ENCODE results near the gene SKAP2.

SKAP2 gene

GRCh38 chr7:26705567-26705966 lies 158.8 kb downstream of the SKAP2 start:
- DNase-seq (ENCODE audit: low read depth), result peak; percentile 96
- TF ChIP-seq CTCF (conservative IDR thresholded peaks at IDR 0.05; ENCODE audit: low read length), result no peak
- no peak overlapping the region for H3K4me3 ChIP-seq (ENCODE audit: low read length)

GRCh38 chr7:26704786-26705185 lies 159.6 kb downstream of the SKAP2 start:
- H3K4me3 ChIP-seq (ENCODE audit: low read length), result no peak overlapping the region
- no peak for TF ChIP-seq CTCF (conservative IDR thresholded peaks at IDR 0.05; ENCODE audit: low read length)
- peak; percentile 20 for DNase-seq (ENCODE audit: low read depth)

- no peak overlapping the region for H3K4me3 ChIP-seq (ENCODE audit: low read length)
- TF ChIP-seq CTCF (conservative IDR thresholded peaks at IDR 0.05; ENCODE audit: low read length), result no peak
- DNase-seq (ENCODE audit: low read depth), result no peak
These were observed 160.4 kb downstream of the SKAP2 start for GRCh38 chr7:26704036-26704435.

GRCh38 chr7:26700893-26701292 lies 163.5 kb downstream of the SKAP2 start:
- TF ChIP-seq CTCF (conservative IDR thresholded peaks at IDR 0.05; ENCODE audit: low read length), result no peak
- DNase-seq (ENCODE audit: low read depth), result no peak
- H3K4me3 ChIP-seq (ENCODE audit: low read length), result no peak overlapping the region

GRCh38 chr7:26700386-26700785 lies 164.0 kb downstream of the SKAP2 start:
- H3K4me3 ChIP-seq (ENCODE audit: low read length), result no peak overlapping the region

GRCh38 chr7:26699766-26700165 lies 164.6 kb downstream of the SKAP2 start:
- TF ChIP-seq CTCF (conservative IDR thresholded peaks at IDR 0.05; ENCODE audit: low read length), result no peak
- no peak for DNase-seq (ENCODE audit: low read depth)
- no peak overlapping the region for H3K4me3 ChIP-seq (ENCODE audit: low read length)

More at GRCh38 chr7:26700386-26700785, 164.0 kb downstream of the SKAP2 start:
- no peak for DNase-seq (ENCODE audit: low read depth)
- TF ChIP-seq CTCF (conservative IDR thresholded peaks at IDR 0.05; ENCODE audit: low read length), result no peak

GRCh38 chr7:26698806-26699205 lies 165.6 kb downstream of the SKAP2 start:
- H3K4me3 ChIP-seq (ENCODE audit: low read length), result no peak overlapping the region
- DNase-seq (ENCODE audit: low read depth), result no peak
- TF ChIP-seq CTCF (conservative IDR thresholded peaks at IDR 0.05; ENCODE audit: low read length), result no peak

All from AG10803 (cell line).